ENCODE measurements around the gene TMEM62.

The TMEM62 gene

GRCh38 chr15:43226436-43227305, 93.3 kb downstream of the TMEM62 start:
- no peak for FAIRE-seq

GRCh38 chr15:43229977-43230376, 96.6 kb downstream of the TMEM62 start:
- DNase-seq (ENCODE audit: insufficient read length, low spot score) (no peak), FAIRE-seq (no peak)

More at GRCh38 chr15:43226436-43227305, 93.3 kb downstream of the TMEM62 start:
- DNase-seq (ENCODE audit: insufficient read length, low spot score): no peak

GRCh38 chr15:43230640-43231115, 97.3 kb downstream of the TMEM62 start:
- no peak for DNase-seq (ENCODE audit: insufficient read length, low spot score)
- FAIRE-seq: no peak

- FAIRE-seq (no peak), DNase-seq (ENCODE audit: insufficient read length, low spot score) (no peak)
Observed at GRCh38 chr15:43232289-43232874, 99.0 kb downstream of the TMEM62 start.

Data from GM19239 (cell line).